ENCODE data around the gene RBM19.

Gene RBM19

DNA sequence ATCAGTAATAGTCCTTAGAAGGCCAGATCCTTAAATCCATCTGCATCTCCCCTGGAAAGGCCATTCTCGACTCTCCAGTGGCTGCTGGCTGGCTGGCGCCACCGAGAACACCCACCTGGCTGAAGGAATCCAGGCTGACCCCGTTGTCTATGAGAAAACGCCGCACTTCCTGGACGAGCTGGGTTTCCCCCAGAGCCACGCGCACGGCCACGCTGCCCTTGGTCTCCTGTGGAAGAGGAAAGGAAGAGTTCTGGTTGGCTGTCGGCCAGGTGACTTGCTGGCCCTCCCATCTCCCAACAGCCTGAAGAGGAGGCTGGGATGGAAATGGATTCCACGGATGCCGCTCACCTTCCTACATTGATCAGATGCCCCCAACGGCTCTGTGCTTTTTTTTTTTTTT is 23.9 kb downstream of the RBM19 start:
- TF ChIP-seq, protein P1, sequence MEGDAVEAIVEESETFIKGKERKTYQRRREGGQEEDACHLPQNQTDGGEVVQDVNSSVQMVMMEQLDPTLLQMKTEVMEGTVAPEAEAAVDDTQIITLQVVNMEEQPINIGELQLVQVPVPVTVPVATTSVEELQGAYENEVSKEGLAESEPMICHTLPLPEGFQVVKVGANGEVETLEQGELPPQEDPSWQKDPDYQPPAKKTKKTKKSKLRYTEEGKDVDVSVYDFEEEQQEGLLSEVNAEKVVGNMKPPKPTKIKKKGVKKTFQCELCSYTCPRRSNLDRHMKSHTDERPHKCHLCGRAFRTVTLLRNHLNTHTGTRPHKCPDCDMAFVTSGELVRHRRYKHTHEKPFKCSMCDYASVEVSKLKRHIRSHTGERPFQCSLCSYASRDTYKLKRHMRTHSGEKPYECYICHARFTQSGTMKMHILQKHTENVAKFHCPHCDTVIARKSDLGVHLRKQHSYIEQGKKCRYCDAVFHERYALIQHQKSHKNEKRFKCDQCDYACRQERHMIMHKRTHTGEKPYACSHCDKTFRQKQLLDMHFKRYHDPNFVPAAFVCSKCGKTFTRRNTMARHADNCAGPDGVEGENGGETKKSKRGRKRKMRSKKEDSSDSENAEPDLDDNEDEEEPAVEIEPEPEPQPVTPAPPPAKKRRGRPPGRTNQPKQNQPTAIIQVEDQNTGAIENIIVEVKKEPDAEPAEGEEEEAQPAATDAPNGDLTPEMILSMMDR (IDR thresholded peaks at IDR 0.05; ENCODE audit: low read depth, low read length, poor library complexity, severe bottlenecking), result no peak
- TF ChIP-seq EZH2phosphoT487 (IDR thresholded peaks at IDR 0.05; ENCODE audit: borderline replicate concordance, low read length), result no peak
- Histone ChIP-seq H3K4me2 (ENCODE audit: low read length) (no peak overlapping the region), H3F3A (ENCODE audit: control insufficient read depth, insufficient read depth) (no peaks in the 10 kb centered on the region), H3K4me3 (ENCODE audit: low read length) (no peak overlapping the region), H3K9me2 (replicated peaks; ENCODE audit: control insufficient read depth, low read length) (no peaks in the 10 kb centered on the region), H3K79me2 (ENCODE audit: control insufficient read depth, low read length) (no peaks in the 10 kb centered on the region), H3K4me1 (ENCODE audit: control insufficient read depth, low read length) (no peaks in the 10 kb centered on the region), H3K27me3 (ENCODE audit: control insufficient read depth, low read length) (no peaks in the 10 kb centered on the region), H4K20me1 (ENCODE audit: control insufficient read depth, insufficient read depth, low read depth, low read length) (no peaks in the 10 kb centered on the region), H3K27ac (ENCODE audit: low read depth, low read length) (no peak overlapping the region), H3K36me3 (ENCODE audit: control insufficient read depth, low read length) (peaks cover 34% of the 10 kb centered on the region), H3K9me3 (ENCODE audit: control insufficient read depth, insufficient read depth, low read length) (no peaks in the 10 kb centered on the region)

DNA sequence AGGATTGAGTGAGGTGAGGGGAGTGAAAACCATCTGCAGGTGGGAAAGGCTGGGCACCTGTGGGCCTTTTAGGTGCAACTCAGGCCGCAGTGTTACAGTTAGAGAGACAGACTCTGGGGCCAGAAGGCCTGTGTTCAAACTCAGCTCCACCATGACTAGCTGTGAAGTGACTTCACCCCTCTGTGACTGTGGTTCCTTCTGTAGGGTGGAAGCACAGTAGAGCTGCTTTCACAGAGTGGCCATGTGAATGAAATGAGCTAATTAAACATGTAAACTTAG is 25.0 kb downstream of the RBM19 start:
- H3K9me3 ChIP-seq (ENCODE audit: control insufficient read depth, insufficient read depth, low read length), result no peaks in the 10 kb centered on the region
- no peaks in the 10 kb centered on the region for H3F3A ChIP-seq (ENCODE audit: control insufficient read depth, insufficient read depth)
- H3K27me3 ChIP-seq (ENCODE audit: control insufficient read depth, low read length), result no peaks in the 10 kb centered on the region
- no peaks in the 10 kb centered on the region for H3K79me2 ChIP-seq (ENCODE audit: control insufficient read depth, low read length)
- H3K27ac ChIP-seq (ENCODE audit: low read depth, low read length), result no peak overlapping the region
- H3K4me1 ChIP-seq (ENCODE audit: control insufficient read depth, low read length), result no peaks in the 10 kb centered on the region
- no peaks in the 10 kb centered on the region for H3K9me2 ChIP-seq (replicated peaks; ENCODE audit: control insufficient read depth, low read length)
- H3K4me2 ChIP-seq (ENCODE audit: low read length), result no peak overlapping the region
- peaks cover 26% of the 10 kb centered on the region for H3K36me3 ChIP-seq (ENCODE audit: control insufficient read depth, low read length)
- TF ChIP-seq EZH2phosphoT487 (IDR thresholded peaks at IDR 0.05; ENCODE audit: borderline replicate concordance, low read length), result no peak
- TF ChIP-seq, protein P1 (IDR thresholded peaks at IDR 0.05; ENCODE audit: low read depth, low read length, poor library complexity, severe bottlenecking), result no peak
- no peaks in the 10 kb centered on the region for H4K20me1 ChIP-seq (ENCODE audit: control insufficient read depth, insufficient read depth, low read depth, low read length)
- no peak overlapping the region for H3K4me3 ChIP-seq (ENCODE audit: low read length)

DNA sequence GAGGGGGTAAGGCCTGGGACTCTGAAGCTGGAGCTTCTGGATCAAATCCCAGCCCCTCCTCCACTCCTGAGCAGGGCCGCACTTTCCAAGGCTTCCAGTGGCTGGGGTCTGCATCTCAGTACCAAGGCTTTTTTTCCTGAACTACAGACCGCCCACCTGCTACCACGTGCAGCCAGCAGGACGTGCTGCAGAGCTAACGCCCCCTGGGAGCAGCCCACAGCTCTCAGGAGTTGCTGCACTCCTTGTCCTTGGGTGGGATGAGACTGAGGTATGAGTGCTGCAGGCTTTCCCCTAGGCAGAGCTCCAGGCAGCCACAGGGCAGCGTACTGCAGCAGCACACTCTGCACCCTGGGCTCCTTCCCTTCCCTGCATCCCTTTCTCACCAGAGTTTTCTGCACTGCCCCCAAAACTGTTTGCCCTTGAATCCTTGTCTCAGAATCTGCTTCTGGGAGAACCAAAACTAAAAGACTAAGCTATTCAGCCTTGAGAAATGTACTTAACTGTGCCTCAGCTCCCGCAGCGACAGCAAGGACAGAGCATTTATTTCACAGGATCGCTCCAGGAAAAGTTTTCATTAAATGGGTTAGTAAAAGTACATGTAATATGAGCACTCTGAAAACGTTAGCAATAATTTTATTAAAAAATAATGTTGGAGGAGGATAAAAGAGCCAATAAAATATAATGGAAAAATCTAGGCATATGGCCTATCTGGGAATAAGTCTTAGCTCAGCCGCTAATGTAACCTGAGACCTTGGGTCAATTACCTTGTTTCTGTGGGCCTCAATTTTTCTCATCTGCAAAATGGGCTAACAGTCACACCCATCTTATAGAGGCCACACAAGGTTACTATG is 25.5 kb downstream of the RBM19 start:
- no peaks in the 10 kb centered on the region for H3K9me3 ChIP-seq (ENCODE audit: control insufficient read depth, insufficient read depth, low read length)
- no peaks in the 10 kb centered on the region for H3F3A ChIP-seq (ENCODE audit: control insufficient read depth, insufficient read depth)
- H3K4me2 ChIP-seq (ENCODE audit: low read length), result no peak overlapping the region
- no peaks in the 10 kb centered on the region for H3K79me2 ChIP-seq (ENCODE audit: control insufficient read depth, low read length)
- peaks cover 21% of the 10 kb centered on the region for H3K36me3 ChIP-seq (ENCODE audit: control insufficient read depth, low read length)
- H4K20me1 ChIP-seq (ENCODE audit: control insufficient read depth, insufficient read depth, low read depth, low read length), result no peaks in the 10 kb centered on the region
- H3K27me3 ChIP-seq (ENCODE audit: control insufficient read depth, low read length), result no peaks in the 10 kb centered on the region
- TF ChIP-seq EZH2phosphoT487 (IDR thresholded peaks at IDR 0.05; ENCODE audit: borderline replicate concordance, low read length), result no peak
- TF ChIP-seq, protein P1 (IDR thresholded peaks at IDR 0.05; ENCODE audit: low read depth, low read length, poor library complexity, severe bottlenecking), result no peak
- H3K27ac ChIP-seq (ENCODE audit: low read depth, low read length), result no peak overlapping the region
- H3K4me3 ChIP-seq (ENCODE audit: low read length), result no peak overlapping the region
- no peaks in the 10 kb centered on the region for H3K9me2 ChIP-seq (replicated peaks; ENCODE audit: control insufficient read depth, low read length)
- H3K4me1 ChIP-seq (ENCODE audit: control insufficient read depth, low read length), result no peaks in the 10 kb centered on the region
